Esophagus muscularis mucosa (tissue), 4 donors: ENCODE measurements around the gene KIAA1191. TPM values are rescaled to one million over a fixed set of nuclear protein-coding genes. Genes with fewer than 3 reads are reported as not detected.
A peak's percentile ranks its signal among the peaks of the same experiment; 100 is the strongest.

Experiments used
- DNase-seq: peaks from one replicate; pipeline ENCODE4 v3.0.0-alpha.2; 2017; ENCODE audit errors: extremely low spot score
- H3K27ac ChIP-seq, 4 donors: fragments of 200-600 bp; sonication (generic); replicated peaks in 1 of 4; 1 replicate in 3 of 4; 2 replicates in 1 of 4; pipeline ENCODE4 v1.5.1; 2016 to 2019; ENCODE audit warnings: mild to moderate bottlenecking in 1 of 4
- H3K27me3 ChIP-seq, 4 donors: fragments of 200-600 bp; sonication (generic); one replicate each; pipeline versions ENCODE4 v1.5.1 to v1.6.0; 2016 to 2019
- H3K36me3 ChIP-seq, 4 donors: fragments of 200-600 bp; sonication (generic); one replicate each; pipeline ENCODE4 v1.5.1; 2016 to 2019
- H3K4me1 ChIP-seq, 4 donors: fragments of 200-600 bp; sonication (generic); one replicate each; pipeline ENCODE4 v1.5.1; 2016 to 2019
- H3K4me3 ChIP-seq, 4 donors: fragments of 200-600 bp; sonication (generic); 1 replicate in 2 of 4; 2 replicates in 2 of 4; pipeline ENCODE4 v1.5.1; 2016 to 2019; ENCODE audit warnings: mild to moderate bottlenecking in 4 of 4, moderate library complexity in 1 of 4
- H3K9me3 ChIP-seq, 4 donors: fragments of 200-600 bp; sonication (generic); 1 replicate in 3 of 4; 2 replicates in 1 of 4; pipeline ENCODE4 v1.5.1; 2016 to 2019
- CTCF ChIP-seq, 3 experiments: fragments of 200-600 bp in 2 of 3; fragments of 450-650 bp in 1 of 3; sonication (generic) in 2 of 3; IDR thresholded peaks; one replicate each; pipeline ENCODE4 v1.5.1; 2017 to 2019; ENCODE audit warnings: antibody characterized with exemption in 3 of 3, mild to moderate bottlenecking in 2 of 3, moderate library complexity in 1 of 3
- EP300 ChIP-seq: sonication (generic); formaldehyde crosslinking; IDR thresholded peaks from one replicate; pipeline ENCODE4 v1.6.1; 2017; ENCODE audit warnings: antibody characterized with exemption
- POLR2A ChIP-seq: fragments of 450-650 bp; IDR thresholded peaks from one replicate; pipeline ENCODE4 v1.6.1; 2017; ENCODE audit warnings: antibody characterized with exemption, moderate library complexity, mild to moderate bottlenecking, low read depth
- POLR2AphosphoS5 ChIP-seq, 2 donors: sonication (generic); formaldehyde crosslinking; IDR thresholded peaks; one replicate each; pipeline ENCODE4 v1.6.1; 2017; ENCODE audit warnings: antibody characterized with exemption in 2 of 2
- WGBS: methylation state at CpG from one replicate; pipeline ENCODE4 v1.1.5; 2018; 5-methylcytosine and 5-hydroxymethylcytosine counted together
- intact Hi-C: fragments of 100-400 bp; cut with DNase I; formaldehyde crosslinking; loops from one replicate; pipeline ENCODE4 v1.15.1; 2023
- total RNA-seq, 4 donors: library from RNA; depleted of rRNA; stranded (reverse); fragments of >200 nt; gene quantifications; one replicate each; pipeline versions ENCODE4 v1.1.0 to v1.2.1, GENCODE V29; 2016

KIAA1191 gene
- total RNA-seq, 4 donors from 2014 or later = 115 to 157 (median 139) TPM

GRCh38 chr5:176381979-176382378 lies 20.4 kb upstream of the KIAA1191 start:
- H3K27ac ChIP-seq = peak overlapping the region; percentile 71 to 79 (median 78)
- no peak overlapping the region for H3K4me3 ChIP-seq
- H3K27me3 ChIP-seq = no peaks in the 10 kb centered on the region
- H3K4me1 ChIP-seq = peaks cover 18 to 32% (median 27%) of the 10 kb centered on the region in 4 donors
- peaks cover 21 to 47% (median 45%) of the 10 kb centered on the region in 4 donors for H3K36me3 ChIP-seq
- no peaks in the 10 kb centered on the region for H3K9me3 ChIP-seq
- TF ChIP-seq CTCF (IDR thresholded peaks at IDR 0.05) (no peak), POLR2AphosphoS5 (IDR thresholded peaks at IDR 0.05) (no peak), POLR2A (no peak), EP300 (no peak)
- no peak for DNase-seq
- intact Hi-C loops = no loop called here
- WGBS = 88% methylated on average over 3 of the region's 3 CpGs

GRCh38 chr5:176381423-176381822 lies 19.9 kb upstream of the KIAA1191 start:
- intact Hi-C loops = no loop called here
- WGBS = 50% methylated on average over 3 of the region's 3 CpGs
- Histone ChIP-seq H3K4me1 (peaks cover 15 to 27% (median 22%) of the 10 kb centered on the region in 4 donors), H3K36me3 (peaks cover 21 to 47% (median 43%) of the 10 kb centered on the region in 4 donors), H3K27me3 (no peaks in the 10 kb centered on the region), H3K27ac (peak overlapping the region; percentile 71 to 79 (median 78)), H3K4me3 (no peak overlapping the region), H3K9me3 (no peaks in the 10 kb centered on the region)
- TF ChIP-seq POLR2AphosphoS5 (IDR thresholded peaks at IDR 0.05) (peak; percentile 8 to 37), CTCF (IDR thresholded peaks at IDR 0.05) (no peak)
- DNase-seq = no peak

GRCh38 chr5:176379881-176380280 lies 18.3 kb upstream of the KIAA1191 start:
- no peak for TF ChIP-seq POLR2A
- TF ChIP-seq EP300 = no peak
- no peak for TF ChIP-seq POLR2AphosphoS5 (IDR thresholded peaks at IDR 0.05)
- no peak for TF ChIP-seq CTCF (IDR thresholded peaks at IDR 0.05)
- intact Hi-C loops = no loop called here
- no peaks in the 10 kb centered on the region for H3K27me3 ChIP-seq
- no peak overlapping the region for H3K27ac ChIP-seq
- H3K9me3 ChIP-seq = no peaks in the 10 kb centered on the region
- H3K4me1 ChIP-seq = peaks cover 15 to 23% (median 20%) of the 10 kb centered on the region in 4 donors
- peaks cover 15 to 37% (median 32%) of the 10 kb centered on the region in 4 donors for H3K36me3 ChIP-seq
- no peak for DNase-seq
- WGBS = 82% methylated on average over 3 of the region's 3 CpGs
- no peak overlapping the region for H3K4me3 ChIP-seq

GRCh38 chr5:176373100-176373818 lies 11.7 kb upstream of the KIAA1191 start:
- intact Hi-C loops = no loop called here
- H3K9me3 ChIP-seq = no peaks in the 10 kb centered on the region
- TF ChIP-seq POLR2A (no peak), CTCF (IDR thresholded peaks at IDR 0.05) (no peak), EP300 (no peak), POLR2AphosphoS5 (IDR thresholded peaks at IDR 0.05) (no peak)
- 63% methylated on average over 7 of the region's 7 CpGs for WGBS
- H3K27ac ChIP-seq = peak overlapping the region in 3 of 4 donors; percentile 21 to 50 (median 37)
- no peaks in the 10 kb centered on the region for H3K27me3 ChIP-seq
- no peak for DNase-seq
- H3K4me3 ChIP-seq = no peak overlapping the region
- H3K4me1 ChIP-seq = peaks cover 16 to 25% (median 18%) of the 10 kb centered on the region in 4 donors
- H3K36me3 ChIP-seq = peaks cover 8 to 44% (median 29%) of the 10 kb centered on the region in 4 donors
